Bronchial epithelial cell (primary cell): ENCODE results near the gene CACNB1. TPM values are rescaled to one million over a fixed set of nuclear protein-coding genes. Genes with fewer than 3 reads are reported as not detected.

Source experiments
- DNase-seq: peaks from one replicate; pipeline ENCODE4 v3.0.0-alpha.2; 2010; ENCODE audit warnings: low read depth
- FAIRE-seq: peaks from 2 replicates; lab custom pipeline; 2011; peaks lifted over from hg19 to GRCh38; lab: Jason Lieb, UNC
- H3K27me3 ChIP-seq: 2 replicates; pipeline ENCODE4 v1.5.1; 2011; ENCODE audit warnings: low read length; ENCODE audit not compliant: control insufficient read depth, insufficient read depth
- H3K36me3 ChIP-seq: 2 replicates; pipeline ENCODE4 v1.5.1; 2011; ENCODE audit warnings: low read length; ENCODE audit not compliant: control insufficient read depth, insufficient read depth
- H3K4me3 ChIP-seq: 2 replicates; pipeline ENCODE4 v1.5.1; 2011; ENCODE audit warnings: mild to moderate bottlenecking, low read depth, low read length, control low read depth
- CTCF ChIP-seq: IDR thresholded peaks from 2 replicates; pipeline ENCODE4 v1.5.1; 2011; ENCODE audit warnings: mild to moderate bottlenecking, moderate library complexity, low read length, control low read depth, inconsistent platforms; ENCODE audit not compliant: insufficient read depth, severe bottlenecking
- total RNA-seq: library from RNA; depleted of rRNA; stranded (reverse); fragments of >200 nt; gene quantifications from 2 replicates; pipeline ENCODE4 v1.2.1, GENCODE V29; 2014

Gene CACNB1
- total RNA-seq, 1 donor from 2014 or later, result 4.7 TPM

- FAIRE-seq (no peak), DNase-seq (no peak)
- TF ChIP-seq CTCF, result no peak
- Histone ChIP-seq H3K36me3 (peaks cover 27% of the 10 kb centered on the region), H3K4me3 (no peak overlapping the region), H3K27me3 (no peaks in the 10 kb centered on the region)
Observed at GRCh38 chr17:39204245-39204644, 6.8 kb upstream of the CACNB1 start.

- FAIRE-seq, result no peak
- TF ChIP-seq CTCF, result no peak
Observed at GRCh38 chr17:39200957-39201510, 3.6 kb upstream of the CACNB1 start.

GRCh38 chr17:39200070-39200879, 2.8 kb upstream of the CACNB1 start, which contains the start of gene RPL19:
Gene RPL19 (plus strand): TSS chr17:39200283. CDS start chr17:39200345, 62 bp downstream.
- TF ChIP-seq CTCF, result no peak
- Histone ChIP-seq H3K4me3 (peak within 1 kb of the TSS; percentile 95), H3K27me3 (no peaks in the 10 kb centered on the region), H3K36me3 (peaks cover 27% of the 10 kb centered on the region)
- DNase-seq (no peak), FAIRE-seq (no peak)

More at GRCh38 chr17:39200957-39201510, 3.6 kb upstream of the CACNB1 start:
- peaks cover 27% of the 10 kb centered on the region for H3K36me3 ChIP-seq
- H3K4me3 ChIP-seq, result peak overlapping the region; percentile 95
- DNase-seq, result no peak
- H3K27me3 ChIP-seq, result no peaks in the 10 kb centered on the region

GRCh38 chr17:39199820-39200069, 2.3 kb upstream of the CACNB1 start:
- Histone ChIP-seq H3K4me3 (peak overlapping the region; percentile 95), H3K36me3 (peaks cover 27% of the 10 kb centered on the region)
- FAIRE-seq, result no peak

GRCh38 chr17:39198186-39198566, 707 bp upstream of the CACNB1 start:
- H3K36me3 ChIP-seq, result peaks cover 22% of the 10 kb centered on the region
- DNase-seq (no peak), FAIRE-seq (no peak)
- no peak overlapping the region for H3K4me3 ChIP-seq
- no peaks in the 10 kb centered on the region for H3K27me3 ChIP-seq
- TF ChIP-seq CTCF, result no peak

More at GRCh38 chr17:39199820-39200069, 2.3 kb upstream of the CACNB1 start:
- TF ChIP-seq CTCF, result no peak
- peak; percentile 86 for DNase-seq
- no peaks in the 10 kb centered on the region for H3K27me3 ChIP-seq
